Kasumi-1 (cell line): Measurements from ENCODE around the gene FGD4.

Experiments used
- DNase-seq, 2 experiments: peaks; one replicate each; lab custom pipeline; 2025; lab: John Stamatoyannopoulos, UW

FGD4 gene

DNA sequence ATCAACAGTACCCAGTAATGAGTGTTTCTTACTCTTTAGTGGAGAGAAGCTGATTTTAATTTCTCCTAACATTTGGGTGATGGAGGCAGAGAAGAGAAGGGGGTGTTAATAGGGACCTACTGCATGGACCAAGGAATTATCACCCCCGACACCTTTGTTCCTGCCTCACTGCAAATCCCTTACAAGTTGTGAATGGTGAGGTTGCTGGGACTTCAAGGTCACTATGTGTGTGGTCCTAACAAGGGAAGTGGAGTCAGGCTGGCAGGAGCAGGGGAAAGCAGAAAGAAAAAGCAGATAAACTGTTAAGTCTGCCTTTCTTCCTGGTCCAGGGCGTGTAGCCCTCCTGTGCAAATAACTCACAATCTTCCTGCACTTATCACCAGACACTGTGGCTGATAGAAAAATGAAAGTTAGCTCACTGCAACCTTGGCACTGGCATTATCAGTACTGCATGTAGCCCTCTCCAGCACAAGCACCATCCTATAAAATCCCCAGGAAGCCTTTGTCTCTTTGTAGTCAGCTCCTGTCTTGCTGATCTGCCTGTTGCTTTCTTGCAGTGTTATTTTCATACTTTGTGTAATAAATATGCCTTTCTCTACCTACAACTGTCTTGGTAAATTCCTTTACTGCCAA is 167.4 kb downstream of the FGD4 start:
- no peak for DNase-seq

GRCh38 chr12:32567296-32567674 is 167.9 kb downstream of the FGD4 start:
- DNase-seq: no peak

DNA sequence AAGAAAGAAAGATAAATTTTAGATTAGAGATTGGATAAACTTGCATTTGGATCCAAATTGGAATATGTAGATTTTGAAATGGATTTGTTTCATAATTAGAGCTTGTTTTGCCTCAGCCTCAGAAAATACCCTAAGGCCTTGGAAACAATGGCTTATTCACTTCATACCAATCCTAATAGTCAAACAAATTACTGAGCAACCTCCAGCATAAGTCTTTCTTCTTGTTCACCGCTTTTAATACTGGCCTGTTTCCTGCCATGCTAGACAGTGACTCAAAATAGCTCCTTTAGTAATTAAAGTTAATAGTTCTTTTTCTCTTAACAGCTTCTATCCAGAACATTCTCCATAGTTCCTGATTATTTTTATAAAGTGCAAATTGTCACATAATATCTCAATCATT is 168.9 kb downstream of the FGD4 start:
- no peak for DNase-seq

DNA sequence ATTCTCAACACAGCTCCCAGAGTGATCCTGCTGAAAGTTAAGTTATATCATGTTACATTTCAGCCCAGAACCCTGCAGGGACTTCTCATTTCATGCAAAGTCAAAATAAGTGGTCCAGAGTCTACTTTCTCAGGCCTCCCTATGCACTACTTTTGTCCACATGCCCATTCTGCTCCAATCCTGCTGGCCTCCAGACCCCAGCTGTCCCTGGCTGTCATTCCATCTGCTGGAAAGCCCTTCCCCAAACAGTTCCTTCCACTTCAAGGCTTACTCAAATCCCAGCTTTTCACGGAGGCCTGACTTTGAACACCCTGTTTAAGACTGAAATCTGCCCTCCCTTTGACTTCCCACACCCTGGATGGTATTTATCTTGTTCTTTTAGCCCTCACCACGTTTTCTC is 169.9 kb downstream of the FGD4 start:
- DNase-seq: no peak

DNA sequence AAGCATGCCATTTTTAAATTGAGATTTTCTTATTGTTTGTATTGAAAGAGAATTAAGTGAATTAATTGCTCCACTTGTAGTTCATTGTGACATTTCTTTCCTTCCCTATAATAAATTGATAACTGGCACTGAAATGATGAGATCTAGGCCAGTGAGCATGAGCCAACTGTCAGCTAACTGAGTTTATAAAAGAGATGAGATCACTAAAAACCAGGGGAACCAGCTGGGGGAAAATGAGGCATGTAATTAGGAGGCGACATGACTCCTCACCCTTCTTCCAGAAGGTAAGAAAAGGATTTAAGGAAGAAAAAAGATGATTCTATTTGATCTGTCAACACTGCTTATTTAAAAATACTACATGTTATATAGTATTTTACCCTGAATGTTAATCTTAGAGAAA is 175.2 kb downstream of the FGD4 start:
- DNase-seq: no peak

DNA sequence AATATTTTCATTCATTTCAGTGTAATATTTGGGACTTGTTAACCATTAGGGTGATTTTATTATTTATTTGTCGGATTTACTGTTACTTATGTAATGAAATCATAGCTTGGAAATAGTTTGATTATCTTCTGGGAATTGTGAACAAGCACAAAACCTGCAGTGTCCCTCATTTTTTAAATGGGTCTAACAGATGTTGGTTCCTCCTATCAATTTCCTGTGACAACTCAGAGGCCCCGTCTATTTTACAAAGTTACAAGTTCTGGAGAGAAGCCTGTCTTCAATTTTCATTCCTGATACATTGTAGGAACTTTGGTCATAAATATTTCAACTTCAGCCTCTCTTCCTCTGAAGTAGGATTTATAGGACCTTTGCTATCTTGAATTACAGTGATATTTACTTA is 178.0 kb downstream of the FGD4 start:
- no peak for DNase-seq

DNA sequence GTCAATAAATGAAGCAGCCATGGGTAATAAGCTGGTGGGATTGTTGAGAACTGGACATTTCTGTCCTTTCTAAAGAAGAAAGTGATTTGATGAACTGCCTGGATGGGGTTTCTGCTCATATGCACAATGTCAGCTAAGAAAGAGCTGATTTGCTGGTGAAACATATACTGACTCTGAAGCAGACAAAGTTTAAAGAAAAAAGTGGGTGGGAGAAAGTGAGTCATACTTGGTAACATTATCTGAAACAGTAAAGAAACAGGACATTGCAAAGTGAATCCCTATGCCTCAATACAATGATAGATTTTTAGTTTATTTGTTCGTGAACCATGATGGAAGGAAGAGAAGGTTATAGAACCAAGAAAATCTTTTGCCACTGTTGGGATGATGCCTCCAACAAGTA is 184.2 kb downstream of the FGD4 start:
- peak; percentile 27 to 34 for DNase-seq

DNA sequence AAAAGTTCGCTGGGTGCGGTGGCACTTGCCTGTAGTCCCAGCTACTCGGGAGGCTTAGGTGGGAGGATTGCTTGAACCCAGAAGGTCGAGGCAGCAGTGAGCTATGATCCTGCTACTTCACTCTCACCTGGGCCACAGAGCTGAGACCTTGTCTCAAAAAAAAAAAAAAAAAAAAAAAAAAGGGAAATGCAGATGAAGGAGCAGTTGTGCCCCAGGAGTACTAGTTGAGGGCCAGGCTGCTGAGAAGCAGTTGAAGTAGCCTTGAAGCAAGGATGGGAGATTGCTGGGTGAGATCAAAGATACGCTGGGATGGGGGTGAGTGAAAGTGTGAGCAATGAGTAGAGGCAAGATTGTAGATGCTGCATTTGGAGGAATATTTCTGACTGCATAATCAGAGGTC is 186.3 kb downstream of the FGD4 start:
- DNase-seq: no peak

- peak; percentile 48 to 55 for DNase-seq
Observed at GRCh38 chr12:32586390-32586789, 187.0 kb downstream of the FGD4 start.

DNA sequence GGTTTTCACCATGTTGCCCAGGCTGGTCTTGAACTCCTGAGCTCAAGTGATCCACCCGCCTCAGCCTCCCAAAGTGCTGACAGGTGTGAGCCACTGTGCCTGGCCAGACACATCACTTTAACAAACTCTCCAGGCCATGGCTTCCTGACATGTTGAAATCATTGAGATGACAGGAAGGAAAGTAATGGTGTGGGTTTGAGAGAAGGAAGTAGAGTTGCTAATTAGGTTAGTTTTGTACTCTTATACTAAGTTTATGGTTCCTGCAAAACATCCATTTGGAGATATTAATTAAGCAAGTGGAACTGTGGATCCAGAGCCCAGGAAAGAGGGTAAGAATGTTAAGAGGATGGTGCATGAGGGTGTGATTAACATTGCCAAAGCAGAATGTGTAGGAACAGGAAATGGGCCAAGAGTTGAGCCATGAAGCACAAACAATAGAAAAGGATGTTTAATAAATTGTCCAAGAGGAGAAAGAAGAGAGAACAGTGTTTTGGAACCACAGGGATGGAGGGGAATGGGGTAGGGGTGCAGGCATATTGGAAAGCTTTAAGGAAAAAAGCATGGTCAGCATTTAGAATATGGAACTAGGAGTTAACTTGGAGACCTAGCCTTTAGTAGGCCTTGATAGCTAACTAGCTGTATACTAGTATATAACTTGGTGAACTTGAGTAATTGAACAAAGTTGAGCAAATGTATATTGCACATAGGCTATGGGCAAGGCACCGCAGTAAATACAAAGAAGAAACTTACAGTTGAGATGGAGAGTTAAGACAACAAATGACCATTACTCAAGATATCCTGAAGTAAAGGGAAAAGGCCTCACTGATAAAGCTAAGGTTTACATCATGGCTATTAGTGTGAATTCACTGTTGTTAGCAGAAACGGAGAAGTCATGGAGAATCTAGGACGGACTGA is 188.5 kb downstream of the FGD4 start:
- DNase-seq: peak; percentile 89 to 90

GRCh38 chr12:32588604-32589003 is 189.2 kb downstream of the FGD4 start:
- DNase-seq: no peak

DNA sequence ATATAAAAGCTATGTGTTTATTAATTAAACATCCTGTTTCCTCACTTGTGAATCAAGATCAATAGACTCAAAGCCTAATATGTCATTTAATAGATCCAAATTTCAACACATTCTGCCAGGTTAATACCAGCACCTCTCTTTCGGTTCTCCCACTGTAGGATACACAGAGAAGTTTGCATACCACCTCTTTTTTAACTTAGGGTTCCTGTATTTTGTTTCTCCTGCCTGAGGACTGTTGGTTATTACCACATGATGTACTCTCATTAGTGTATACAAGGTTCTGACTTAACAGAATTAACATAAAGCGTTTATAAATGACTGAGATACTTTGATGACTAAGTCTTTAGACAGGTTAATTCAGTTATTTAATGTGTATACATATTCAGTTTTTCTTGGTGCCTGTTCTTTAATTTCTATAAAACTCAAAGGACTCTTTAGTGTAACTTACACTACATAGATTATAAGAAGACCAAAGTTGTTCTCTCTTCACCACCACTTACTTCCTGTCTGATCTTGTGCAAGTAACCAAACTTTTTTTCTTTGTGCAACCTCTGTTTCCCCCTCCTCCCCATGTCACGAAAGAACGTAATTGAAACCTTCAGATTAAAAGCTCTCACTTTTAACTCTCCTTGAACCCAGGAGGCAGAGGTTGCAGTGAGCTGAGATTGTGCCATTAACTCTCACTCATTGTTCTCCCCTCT is 190.0 kb downstream of the FGD4 start:
- DNase-seq: peak; percentile 83 to 86

- DNase-seq: no peak
Observed at GRCh38 chr12:32595251-32595650, 195.9 kb downstream of the FGD4 start.

- DNase-seq: no peak
Observed at GRCh38 chr12:32596030-32596429, 196.7 kb downstream of the FGD4 start.

DNA sequence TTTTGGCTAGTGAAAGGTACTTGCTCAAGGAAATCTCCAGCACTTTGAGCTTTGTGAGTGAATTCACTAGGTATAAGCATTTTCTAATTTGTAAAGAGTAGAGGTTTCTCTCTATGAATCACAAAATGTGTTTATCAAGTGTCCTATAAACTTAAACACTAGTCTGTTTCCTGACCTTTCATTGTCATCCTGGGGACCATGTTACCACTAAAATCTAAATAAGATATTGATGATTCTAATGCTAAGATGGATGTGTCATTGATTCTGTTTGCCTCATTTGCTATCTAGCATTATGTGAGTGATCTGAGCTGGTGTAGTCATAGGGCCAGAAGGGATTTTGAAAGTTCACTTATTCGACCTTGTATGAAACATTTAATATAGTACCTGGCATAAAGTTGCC is 199.3 kb downstream of the FGD4 start:
- DNase-seq: no peak

DNA sequence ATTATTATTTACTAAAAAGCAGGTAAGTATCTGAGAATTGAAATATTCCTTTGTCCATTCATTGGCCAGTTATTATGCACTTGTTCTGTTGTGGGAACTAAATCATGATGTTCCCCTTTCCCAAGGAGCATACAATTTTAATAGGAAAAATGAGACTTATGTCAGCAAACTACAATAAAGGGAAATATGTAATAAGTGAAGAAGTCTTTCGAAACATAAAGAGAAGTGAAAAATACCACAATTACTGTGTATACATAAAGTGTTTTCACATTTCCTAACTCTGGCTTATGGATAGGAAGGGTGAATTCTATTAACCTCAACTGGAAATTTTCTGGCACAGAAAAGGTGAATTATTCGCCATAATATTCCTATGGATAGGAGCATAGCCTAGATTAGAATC is 201.3 kb downstream of the FGD4 start:
- no peak for DNase-seq

DNA sequence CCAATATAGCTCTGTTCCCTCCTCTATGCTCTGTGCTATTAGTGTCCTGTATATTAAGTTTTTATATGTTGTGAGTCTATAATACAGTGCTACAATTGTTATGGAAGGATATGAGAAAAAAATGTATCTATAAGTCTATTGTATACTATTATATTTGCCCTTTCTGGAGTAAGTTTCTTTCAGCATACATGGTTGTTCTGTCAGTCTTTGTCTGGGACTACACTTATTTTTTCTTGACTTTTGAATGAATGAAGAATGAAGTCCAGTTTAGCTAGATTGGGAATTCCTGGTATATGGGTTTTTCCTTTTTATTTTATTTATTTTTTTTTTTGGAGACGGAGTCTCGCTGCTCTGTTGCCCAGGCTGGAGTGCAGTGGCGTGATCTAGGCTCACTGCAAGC is 203.7 kb downstream of the FGD4 start:
- DNase-seq: no peak

DNA sequence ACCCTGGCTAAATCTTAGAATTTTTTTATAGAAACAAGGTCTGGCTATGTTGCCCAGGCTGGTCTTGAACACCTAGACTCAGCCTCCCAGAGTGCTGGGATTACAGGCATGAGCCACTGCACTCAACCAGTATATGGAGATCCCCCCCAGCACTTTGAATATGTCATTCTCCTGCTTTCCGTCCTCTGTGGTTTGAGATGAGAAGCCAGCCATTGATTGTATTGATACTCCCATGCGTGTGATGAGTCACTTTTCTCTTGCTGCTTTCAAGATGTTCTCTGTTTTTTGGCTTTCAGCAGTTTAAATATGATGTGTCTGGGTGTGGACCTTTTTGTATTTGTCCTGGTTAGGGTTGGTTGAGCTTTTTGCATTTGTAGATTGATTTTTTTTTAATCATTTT is 204.5 kb downstream of the FGD4 start:
- no peak for DNase-seq

- no peak for DNase-seq
Observed at GRCh38 chr12:32604565-32604964, 205.2 kb downstream of the FGD4 start.

GRCh38 chr12:32605326-32606095 is 206.2 kb downstream of the FGD4 start:
- no peak for DNase-seq

DNA sequence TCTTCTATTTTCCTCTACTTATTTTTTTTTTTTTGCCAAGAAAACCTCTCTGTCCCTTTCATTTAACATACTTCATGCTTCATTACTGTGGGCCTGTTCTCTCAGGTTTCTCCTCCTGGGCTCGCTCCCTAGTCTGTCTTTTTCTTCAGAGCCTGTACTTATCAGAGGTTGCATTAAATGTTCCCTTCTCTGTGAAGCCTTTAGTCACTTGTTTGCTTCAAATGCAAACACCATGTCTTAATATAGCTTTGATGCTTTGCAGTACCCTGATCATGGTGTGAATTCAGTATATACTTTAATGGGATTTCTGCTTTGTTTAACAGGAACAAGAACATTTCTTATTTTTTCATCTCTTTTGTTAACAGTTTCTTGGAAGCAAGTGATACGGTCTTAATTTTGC is 207.1 kb downstream of the FGD4 start:
- no peak for DNase-seq

GRCh38 chr12:32609966-32610365 is 210.6 kb downstream of the FGD4 start:
- DNase-seq: no peak
